Measurements from ENCODE around the gene IQGAP1.

DNA sequence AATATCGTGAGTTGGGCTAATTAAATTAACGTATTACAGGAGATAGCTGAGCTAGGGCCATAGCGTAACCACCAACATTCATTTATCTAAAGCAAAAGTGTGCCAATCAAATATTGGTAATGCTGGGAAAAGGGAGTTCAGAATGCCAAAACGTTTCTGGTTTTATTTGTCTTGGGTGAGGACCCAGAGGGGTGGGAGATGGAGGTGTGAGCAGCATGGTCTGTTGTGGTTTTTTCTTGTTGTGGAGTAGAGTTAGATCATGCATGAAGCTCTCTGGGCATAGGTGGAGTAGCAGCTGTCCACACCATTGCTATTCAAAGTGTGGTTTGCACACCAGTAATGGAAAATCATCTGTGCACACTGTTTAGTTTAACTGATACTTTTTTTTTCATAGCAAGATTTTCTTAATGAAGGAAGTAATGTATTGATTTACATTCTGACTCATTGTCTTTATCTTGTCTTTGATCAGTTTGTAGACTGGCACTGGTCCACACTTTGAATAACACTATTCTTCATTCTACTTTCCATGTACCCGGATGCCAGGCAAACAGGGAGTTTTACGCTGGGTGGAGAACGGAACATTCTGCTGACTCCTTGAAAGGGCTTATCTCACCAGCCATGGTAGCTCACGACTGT lies 90.9 kb downstream of the IQGAP1 start:
- no peak for TF ChIP-seq CTCF (IDR thresholded peaks at IDR 0.05)
- no peak for TF ChIP-seq POLR2A (IDR thresholded peaks at IDR 0.05)
